HepG2 (cell line): ENCODE results near the gene CD81. TPM values are rescaled to one million over a fixed set of nuclear protein-coding genes. Genes with fewer than 3 reads are reported as not detected.

Experiments
- ATAC-seq: fragments of 200-7000 bp; cut with Tn5 transposase; 3 replicates; pipeline ENCODE4 v1.9.1; 2020; ENCODE audit warnings: mild to moderate bottlenecking, moderate library complexity
- BruUV-seq: library from RNA; stranded (reverse); fragments of 400-500 nt; replicated peaks from 2 replicates; lab custom pipeline; 2021; lab: Mats Ljungman, UMichigan
- CTCF ChIA-PET: fragments of 300-600 bp; formaldehyde crosslinking; extraction: SDS; loops from one replicate; lab custom pipeline; 2021; ENCODE audit warnings: low total read pairs, inconsistent platforms, low intra/inter-chr PET ratio; lab: Yijun Ruan, JAX
- POLR2A ChIA-PET: fragments of 350-600 bp; sonication (Branson Sonifier 250); formaldehyde crosslinking; loops from one replicate; lab custom pipeline; 2020; ENCODE audit warnings: antibody characterized with exemption, inconsistent platforms; lab: Yijun Ruan, JAX
- DNase-seq: peaks from one replicate; pipeline ENCODE4 v3.0.0-alpha.2; 2015; ENCODE audit warnings: low spot score
- FAIRE-seq: peaks from 3 replicates; lab custom pipeline; 2011; peaks lifted over from hg19 to GRCh38; lab: Jason Lieb, UNC
- H2AFZ ChIP-seq: one replicate; pipeline ENCODE4 v1.6.1; 2011; ENCODE audit warnings: low read length, inconsistent platforms
- H3K27ac ChIP-seq: fragments of 300-600 bp; 3 replicates; pipeline ENCODE4 v1.8.0; 2011; ENCODE audit warnings: mixed run types, mild to moderate bottlenecking, mixed read lengths, low read length, inconsistent platforms; ENCODE audit not compliant: insufficient read depth; ENCODE audit errors: extremely low read length
- H3K27me3 ChIP-seq, 2 experiments: fragments of 200-600 bp in 1 of 2; 2 replicates in 1 of 2; 3 replicates in 1 of 2; pipeline versions ENCODE4 v1.6.0 to v1.8.0; 2011; ENCODE audit warnings: low read length in 2 of 2, mild to moderate bottlenecking in 2 of 2, moderate library complexity in 2 of 2, inconsistent platforms in 1 of 2; ENCODE audit not compliant: insufficient read depth in 2 of 2, control insufficient read depth in 1 of 2
- H3K36me3 ChIP-seq, 2 experiments: fragments of 200-600 bp in 1 of 2; replicated peaks in 1 of 2; 2 replicates in 1 of 2; 3 replicates in 1 of 2; pipeline versions ENCODE4 v1.5.1 to v1.8.0; 2011; ENCODE audit warnings: low read length in 2 of 2, inconsistent platforms in 1 of 2; ENCODE audit not compliant: insufficient read depth in 2 of 2, control insufficient read depth in 1 of 2
- H3K4me1 ChIP-seq: 2 replicates; pipeline ENCODE4 v1.5.1; 2012; ENCODE audit warnings: low read length, inconsistent platforms; ENCODE audit not compliant: insufficient read depth
- H3K4me2 ChIP-seq: 2 replicates; pipeline ENCODE4 v1.6.0; 2011; ENCODE audit warnings: low read depth, low read length, inconsistent platforms
- H3K4me3 ChIP-seq, 3 experiments: fragments of 200-600 bp in 1 of 3; sonication (generic), shearing (Covaris generic) in 1 of 3; replicated peaks in 1 of 3; 2 replicates each; pipeline ENCODE4 v1.5.1; 2011 to 2016; ENCODE audit warnings: low read length in 3 of 3, inconsistent platforms in 2 of 3, low read depth in 2 of 3, mild to moderate bottlenecking in 2 of 3, control low read depth in 1 of 3, mixed read lengths in 1 of 3; ENCODE audit not compliant: insufficient read depth in 1 of 3
- H3K79me2 ChIP-seq: one replicate; pipeline ENCODE4 v1.6.1; 2011; ENCODE audit warnings: low read length, inconsistent platforms; ENCODE audit not compliant: insufficient read depth
- H3K9ac ChIP-seq: 2 replicates; pipeline ENCODE4 v1.6.0; 2011; ENCODE audit warnings: mild to moderate bottlenecking, low read depth, low read length, inconsistent platforms; ENCODE audit not compliant: insufficient read depth
- H3K9me3 ChIP-seq: 2 replicates; pipeline ENCODE4 v1.5.1; 2012; ENCODE audit warnings: mild to moderate bottlenecking, low read length
- H4K20me1 ChIP-seq: 2 replicates; pipeline ENCODE4 v1.6.0; 2011; ENCODE audit warnings: inconsistent platforms, mild to moderate bottlenecking, low read length, moderate library complexity; ENCODE audit not compliant: insufficient read depth
- AGO1 ChIP-seq: fragments of 200-400 bp; formaldehyde crosslinking; IDR thresholded peaks from 2 replicates; pipeline ENCODE4 v1.6.1; 2017; ENCODE audit warnings: mild to moderate bottlenecking, low read depth, low read length, moderate library complexity; ENCODE audit not compliant: poor library complexity, severe bottlenecking
- ATF4 ChIP-seq, 2 experiments: fragments of 450-650 bp in 1 of 2; sonication (generic) in 1 of 2; formaldehyde crosslinking; IDR thresholded peaks; 2 replicates each; pipeline versions ENCODE4 v1.5.0 to v1.8.0; 2020 to 2022; ENCODE audit warnings: mild to moderate bottlenecking in 1 of 2, missing genetic modification reagents in 1 of 2
- CREB3 ChIP-seq: sonication (generic); formaldehyde crosslinking; IDR thresholded peaks from 2 replicates; pipeline ENCODE4 v1.5.0; 2020; ENCODE audit warnings: missing genetic modification reagents
- DRAP1 ChIP-seq: IDR thresholded peaks from 2 replicates; pipeline ENCODE4 v1.6.1; 2016; ENCODE audit warnings: missing genetic modification reagents, missing compliant biosample characterization
- FOXM1 ChIP-seq: sonication (generic); formaldehyde crosslinking; IDR thresholded peaks from 2 replicates; pipeline ENCODE4 v1.5.0; 2020; ENCODE audit warnings: missing genetic modification reagents
- KMT2A ChIP-seq: sonication (generic); formaldehyde crosslinking; IDR thresholded peaks from 2 replicates; pipeline ENCODE4 v1.4.0; 2020; ENCODE audit warnings: missing genetic modification reagents
- SATB2 ChIP-seq: sonication (generic); formaldehyde crosslinking; IDR thresholded peaks from 2 replicates; pipeline ENCODE4 v1.5.0; 2020; ENCODE audit warnings: missing genetic modification reagents
- SP4 ChIP-seq: sonication (generic); formaldehyde crosslinking; IDR thresholded peaks from 2 replicates; pipeline ENCODE4 v1.8.1; 2023; ENCODE audit warnings: mild to moderate bottlenecking, missing genetic modification reagents
- ZBTB38 ChIP-seq: sonication (generic); formaldehyde crosslinking; IDR thresholded peaks from 2 replicates; pipeline ENCODE4 v1.5.1; 2020; ENCODE audit warnings: mild to moderate bottlenecking, missing genetic modification reagents
- ZFP91 ChIP-seq: sonication (generic); formaldehyde crosslinking; IDR thresholded peaks from 2 replicates; pipeline ENCODE4 v1.9.0; 2022; ENCODE audit warnings: missing genetic modification reagents, mild to moderate bottlenecking, borderline replicate concordance
- ZNF407 ChIP-seq: sonication (generic); formaldehyde crosslinking; IDR thresholded peaks from one replicate; pipeline ENCODE4 v1.5.1; 2020; ENCODE audit warnings: mild to moderate bottlenecking, missing genetic modification reagents; ENCODE audit errors: not compliant biosample characterization
- ZNF431 ChIP-seq: sonication (generic); formaldehyde crosslinking; IDR thresholded peaks from 2 replicates; pipeline ENCODE4 v1.9.0; 2022; ENCODE audit warnings: missing genetic modification reagents, low read depth, mild to moderate bottlenecking, borderline replicate concordance
- WGBS: methylation state at CpG from one replicate; pipeline ENCODE4 v1.1.6; 2017; ENCODE audit warnings: low lambda C conversion rate; 5-methylcytosine and 5-hydroxymethylcytosine counted together
- in situ Hi-C: cut with HindIII; loops from 2 replicates; pipeline ENCODE4 v1.10.0; 2017; ENCODE audit warnings: low pct_unique_long_range_greater_than_20kb; ENCODE audit not compliant: extremely low pct_ligation_motif_present
- intact Hi-C: fragments of 100-400 bp; cut with micrococcal nuclease; formaldehyde crosslinking; loops from one replicate; pipeline ENCODE4 v1.10.0; 2022; ENCODE audit not compliant: unreplicated experiment
- polyA plus RNA-seq, 8 experiments: library from polyadenylated mRNA; depleted of rRNA in 3 of 8; stranded (reverse) in 7 of 8; unstranded in 1 of 8; fragments of >200 nt; fragmentation: Illumina TruSeq in 4 of 8; extraction: Trizol in 4 of 8; gene quantifications; 2 replicates each; pipeline versions ENCODE4 v1.2.1 to v1.2.3, GENCODE V29; 2011 to 2016; ENCODE audit warnings: low read depth in 4 of 8, missing spikeins in 1 of 8, mixed read lengths in 1 of 8; ENCODE audit not compliant: insufficient read depth in 1 of 8
- total RNA-seq, 5 experiments: library from RNA; depleted of rRNA; stranded (reverse); fragments of >200 nt; fragmentation: Illumina TruSeq; extraction: Trizol; gene quantifications; 2 replicates each; pipeline ENCODE4 v1.2.3, GENCODE V29; 2016; ENCODE audit warnings: low read depth in 1 of 5

The CD81 gene
- total and polyA plus RNA-seq, 2 of the 13 experiments (the other 11 are each of a cell fraction or from before 2014, with no cell fraction given): not detected

GRCh38 chr11:2404735-2405196 is 27.7 kb downstream of the CD81 start:
- intact Hi-C loops: loop anchor here (5.0 kb wide), 1 partner anchor 192 kb away; no protein-coding TSS in a partner anchor
- Histone ChIP-seq H3K9ac (no peak overlapping the region), H2AFZ (no peak overlapping the region), H3K79me2 (peaks cover 14% of the 10 kb centered on the region), H3K27ac (no peak overlapping the region), H4K20me1 (no peaks in the 10 kb centered on the region), H3K9me3 (no peaks in the 10 kb centered on the region), H3K4me3 (no peak overlapping the region), H3K36me3 (peaks cover 6 to 7% of the 10 kb centered on the region in 2 experiments; a peak in 2 of 5 replicates), H3K4me1 (peaks cover 36% of the 10 kb centered on the region), H3K4me2 (no peak overlapping the region), H3K27me3 (no peaks in the 10 kb centered on the region; a peak in 1 of 5 replicates)
- WGBS: 92% methylated on average over 2 of the region's 12 CpGs
- FAIRE-seq (no peak), ATAC-seq (no peak), DNase-seq (no peak)
- in situ Hi-C loops: no loop called here
- CTCF ChIA-PET: no interaction called here
- POLR2A ChIA-PET: no interaction called here
- no TSS peak for BruUV-seq
- TF ChIP-seq ZNF407 (CRISPR knock-in tag) (no peak), KMT2A (CRISPR knock-in tag) (no peak), ZBTB38 (CRISPR knock-in tag) (no peak), FOXM1 (no peak), ATF4 (CRISPR knock-in tag; IDR thresholded peaks at IDR 0.05) (no peak), CREB3 (CRISPR knock-in tag) (no peak), ZFP91 (CRISPR knock-in tag) (no peak), DRAP1 (CRISPR knock-in tag) (no peak), AGO1 (peak; percentile 70), SATB2 (CRISPR knock-in tag) (no peak), SP4 (no peak), ZNF431 (CRISPR knock-in tag) (no peak)
